ENCODE measurements around the gene CD3E.

GRCh38 chr11:118263695-118264568, 40.6 kb upstream of the CD3E start, which contains the start of gene MPZL2:
- TF ChIP-seq CTCF (IDR thresholded peaks at IDR 0.05) (no peak), POLR2AphosphoS5 (IDR thresholded peaks at IDR 0.05; ENCODE audit: insufficient read depth in 1 of 2, low read depth in 1 of 2) (peak; percentile 70 to 72), POLR2A (IDR thresholded peaks at IDR 0.05) (peak in 1 of 2 donors; percentile 42)
